Stimulated activated CD4-positive, alpha-beta T cell treated with anti-CD3 and anti-CD28 coated beads, Interleukin-1b, Interleukin-23, amount 100 ng/mL, for 48 hours (primary cell): ENCODE measurements around the gene NUAK1.

Experiments used
- DNase-seq: peaks from one replicate; pipeline ENCODE4 v3.0.0-alpha.2; 2020

Gene NUAK1

DNA sequence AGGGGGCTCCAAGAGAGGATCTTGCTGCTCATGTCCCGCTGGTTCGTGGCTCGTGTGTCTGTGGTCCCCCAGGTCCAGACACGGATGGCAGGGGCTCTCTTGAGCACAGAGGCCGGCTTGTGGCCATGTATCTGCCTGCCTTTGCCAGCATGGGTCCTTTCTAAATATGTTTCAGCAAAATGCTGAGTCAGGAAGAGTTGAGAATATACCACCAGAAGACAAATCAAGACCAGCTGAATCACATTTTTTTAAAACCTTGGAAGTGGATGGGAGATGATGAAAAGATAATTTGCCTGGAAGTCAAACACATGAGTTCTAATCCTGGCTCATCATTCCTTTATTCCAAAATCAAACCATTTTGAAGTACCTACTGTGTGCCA, 58.0 kb downstream of the NUAK1 start:
- no peak for DNase-seq

- DNase-seq, result no peak
Measured at GRCh38 chr12:106080041-106080790, 58.5 kb downstream of the NUAK1 start.

- DNase-seq, result no peak
Measured at GRCh38 chr12:106079148-106079738, 59.5 kb downstream of the NUAK1 start.

DNA sequence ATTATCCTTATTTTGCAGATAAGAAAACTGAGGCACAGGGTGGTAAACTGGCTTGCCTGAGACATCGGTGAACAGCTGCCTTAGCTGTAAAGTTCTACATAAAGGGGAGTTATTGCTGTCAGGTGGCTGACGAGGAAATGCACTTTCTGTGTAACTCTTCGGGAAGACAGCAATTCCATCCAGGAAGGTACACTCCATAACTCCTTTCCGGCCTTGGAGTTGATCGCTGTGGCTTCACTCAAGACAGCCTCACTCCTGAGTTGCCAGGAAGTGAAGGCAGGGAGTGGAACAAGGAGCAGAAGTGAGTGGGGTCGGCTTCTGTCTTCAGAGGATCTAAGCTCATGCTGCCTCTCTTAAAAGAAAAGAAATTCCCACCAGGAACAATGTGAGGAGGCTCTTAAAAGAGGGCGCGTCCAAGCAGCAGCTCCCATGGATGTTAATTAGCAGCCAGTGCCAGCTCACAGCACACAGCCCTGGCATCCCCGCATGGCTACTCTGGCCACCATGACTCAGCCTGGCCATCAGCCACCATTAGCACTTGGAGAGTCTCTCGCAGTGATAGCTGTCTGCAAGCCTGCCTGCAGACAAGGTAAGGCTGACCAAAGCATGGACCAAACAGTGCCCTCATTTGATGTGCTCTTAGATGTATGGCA, 60.3 kb downstream of the NUAK1 start:
- no peak for DNase-seq

- DNase-seq, result no peak
Measured at GRCh38 chr12:106074706-106075392, 63.9 kb downstream of the NUAK1 start.

- DNase-seq, result no peak
Measured at GRCh38 chr12:106074361-106074705, 64.4 kb downstream of the NUAK1 start.

GRCh38 chr12:106073179-106073578, 65.6 kb downstream of the NUAK1 start:
- DNase-seq, result no peak

- DNase-seq, result no peak
Measured at GRCh38 chr12:106072751-106073150, 66.0 kb downstream of the NUAK1 start.

DNA sequence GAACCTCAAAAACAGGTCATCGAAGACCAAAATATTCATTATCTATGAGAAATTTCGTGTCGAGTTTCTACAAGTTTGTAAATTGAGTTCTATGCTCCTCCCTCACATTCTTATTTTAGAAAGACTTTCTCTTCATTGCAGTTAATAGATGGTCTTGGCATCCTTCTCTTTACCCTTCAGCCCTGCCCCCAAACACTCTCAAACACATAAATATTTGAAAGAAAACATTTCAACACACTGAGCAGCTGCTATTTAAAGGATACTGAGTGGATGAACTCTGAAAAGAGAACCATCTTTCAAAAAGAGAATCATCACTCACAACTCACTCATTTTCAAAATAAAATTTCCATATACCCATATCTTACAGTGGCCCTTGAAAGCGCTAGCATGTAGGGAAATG, 67.1 kb downstream of the NUAK1 start:
- no peak for DNase-seq

DNA sequence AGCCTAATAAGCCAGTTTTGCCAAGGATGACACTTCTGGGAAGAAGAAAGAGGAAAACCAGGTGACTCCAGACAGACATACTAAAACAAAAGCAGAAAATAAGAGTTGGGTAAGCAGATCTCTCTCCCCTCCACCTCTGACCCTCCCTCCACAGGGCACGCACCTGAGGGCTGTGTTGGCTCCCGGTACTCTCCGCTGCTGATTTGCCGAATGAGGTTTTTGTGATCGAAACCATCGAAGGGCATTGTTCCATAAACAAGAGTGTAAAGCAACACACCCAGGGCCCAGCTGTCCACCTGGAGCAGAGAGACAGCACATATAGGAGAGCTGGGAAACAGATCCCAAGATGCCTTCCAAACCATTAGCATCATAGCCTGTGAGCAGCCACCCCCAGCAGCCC, 68.1 kb downstream of the NUAK1 start:
- no peak for DNase-seq

- DNase-seq, result no peak
Measured at GRCh38 chr12:106070147-106070546, 68.6 kb downstream of the NUAK1 start.

- no peak for DNase-seq
Measured at GRCh38 chr12:106068296-106068695, 70.5 kb downstream of the NUAK1 start.

GRCh38 chr12:106067606-106068205, 71.0 kb downstream of the NUAK1 start:
- no peak for DNase-seq

GRCh38 chr12:106066726-106067325, 71.9 kb downstream of the NUAK1 start:
- no peak for DNase-seq

DNA sequence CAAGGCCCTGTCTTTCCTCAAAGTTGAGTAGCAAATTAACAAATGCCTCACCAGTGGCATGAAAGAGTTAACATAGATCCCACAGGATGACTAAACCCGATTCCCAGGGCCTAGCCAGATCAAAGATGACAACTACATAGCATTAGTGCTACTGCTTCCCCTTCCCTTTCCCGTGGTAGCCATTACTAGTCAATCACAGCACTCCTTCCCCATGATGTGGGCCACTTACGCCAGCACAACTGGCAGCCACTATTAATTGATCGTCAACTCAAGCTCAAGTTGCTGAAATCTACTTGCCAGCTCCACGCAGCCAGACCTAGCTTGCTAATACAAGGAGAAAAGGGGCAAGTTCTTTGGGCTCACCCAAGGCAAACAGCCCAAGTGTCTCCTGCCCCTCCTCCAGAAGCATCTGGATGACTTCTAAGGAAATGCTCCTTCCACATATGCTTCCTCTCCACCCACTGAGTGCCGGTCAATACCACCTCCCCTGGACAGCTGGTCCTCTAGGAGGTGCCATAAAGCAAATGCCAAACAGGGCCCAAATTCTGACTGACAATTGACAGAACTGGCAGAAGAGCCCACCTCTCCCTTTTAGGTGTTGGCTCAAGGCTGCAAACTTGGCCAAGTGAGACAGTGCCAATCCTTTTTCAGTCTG, 72.6 kb downstream of the NUAK1 start:
- no peak for DNase-seq

DNA sequence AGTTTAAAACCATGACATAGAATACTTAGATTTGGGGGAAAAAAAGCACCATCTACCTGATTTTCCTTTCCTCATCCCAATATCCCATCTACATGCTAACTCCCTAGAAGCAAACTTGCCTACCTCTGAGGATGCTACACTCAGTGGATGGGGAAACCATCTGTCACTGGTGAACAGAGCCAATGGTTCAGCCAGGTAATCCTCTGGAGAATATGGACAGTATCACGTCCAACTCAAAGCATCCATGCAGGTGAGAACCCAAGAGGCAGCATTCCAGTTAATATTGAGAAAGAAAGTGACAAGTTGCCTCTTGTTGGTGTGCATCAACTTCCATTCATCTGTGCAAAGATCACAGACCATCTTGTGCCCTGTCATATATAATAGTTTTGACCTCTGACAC, 73.2 kb downstream of the NUAK1 start:
- no peak for DNase-seq

DNA sequence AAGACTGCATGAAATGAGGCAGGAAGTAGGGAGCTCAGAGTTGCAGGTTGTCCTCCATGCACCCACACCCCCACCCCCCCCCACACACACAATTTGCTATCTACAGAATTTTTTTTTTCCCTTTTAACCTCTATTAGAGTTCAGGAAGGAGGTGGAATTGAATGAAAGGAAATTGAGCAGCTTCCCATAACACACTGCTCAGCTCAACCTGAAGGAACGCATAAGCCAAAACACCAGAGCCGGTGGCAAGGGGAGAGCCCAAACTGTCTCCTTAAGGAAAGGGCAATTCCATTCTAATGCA, 74.1 kb downstream of the NUAK1 start:
- DNase-seq, result no peak

- no peak for DNase-seq
Measured at GRCh38 chr12:106063826-106064720, 74.7 kb downstream of the NUAK1 start.

GRCh38 chr12:106062693-106063092, 76.1 kb downstream of the NUAK1 start:
- no peak for DNase-seq

DNA sequence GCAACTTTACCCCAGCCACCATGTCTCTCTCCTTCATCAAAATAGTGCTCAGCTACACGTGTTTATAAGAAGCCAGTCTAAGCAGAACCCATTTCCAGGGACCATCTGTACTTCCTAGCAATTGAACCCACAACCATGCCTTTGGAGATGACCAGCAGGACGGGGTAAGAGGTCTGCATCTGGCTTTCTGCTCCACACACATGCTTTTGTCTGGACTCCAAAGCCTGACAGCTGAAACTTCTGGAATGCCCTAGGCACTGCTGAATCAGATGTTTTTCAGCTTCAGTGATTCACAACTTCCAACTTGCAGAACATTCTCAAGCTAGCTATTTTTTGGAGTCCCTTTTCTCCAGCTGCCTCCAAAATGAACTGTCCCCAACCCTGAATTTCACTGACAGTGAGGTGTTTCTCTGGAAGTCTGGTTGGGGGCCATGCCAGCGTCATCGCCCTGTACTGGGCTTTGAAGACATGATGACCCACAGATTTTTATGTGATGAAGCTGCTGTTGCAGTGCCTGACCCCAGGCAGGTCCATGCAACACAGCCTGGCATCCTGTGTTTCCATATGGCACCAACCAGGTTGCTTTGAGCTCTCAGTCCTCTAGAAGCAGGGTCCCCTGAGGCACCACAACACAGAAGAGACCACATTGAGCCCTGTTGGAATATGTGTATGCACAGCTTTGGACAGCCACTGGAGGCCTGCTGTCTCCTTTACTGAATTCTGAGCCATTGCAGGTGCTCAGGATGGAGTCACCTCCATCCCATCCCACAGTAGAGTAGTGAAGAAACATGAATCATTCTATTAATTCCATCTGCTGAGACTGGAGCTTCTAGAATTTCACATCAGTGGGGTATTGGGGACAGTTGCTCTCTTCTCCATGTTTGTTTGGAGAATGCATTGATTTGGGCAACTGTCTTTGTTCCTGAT, 80.2 kb downstream of the NUAK1 start:
- DNase-seq, result no peak
